Epidermal melanocyte (primary cell): ENCODE data around the gene MKNK1.

ENCODE experiments used
- DNase-seq: peaks from one replicate; pipeline ENCODE4 v3.0.0; 2011; ENCODE audit warnings: low spot score; ENCODE audit not compliant: insufficient read length

The MKNK1 gene

GRCh38 chr1:46562498-46562897, 41.6 kb downstream of the MKNK1 start:
- DNase-seq = no peak

DNA sequence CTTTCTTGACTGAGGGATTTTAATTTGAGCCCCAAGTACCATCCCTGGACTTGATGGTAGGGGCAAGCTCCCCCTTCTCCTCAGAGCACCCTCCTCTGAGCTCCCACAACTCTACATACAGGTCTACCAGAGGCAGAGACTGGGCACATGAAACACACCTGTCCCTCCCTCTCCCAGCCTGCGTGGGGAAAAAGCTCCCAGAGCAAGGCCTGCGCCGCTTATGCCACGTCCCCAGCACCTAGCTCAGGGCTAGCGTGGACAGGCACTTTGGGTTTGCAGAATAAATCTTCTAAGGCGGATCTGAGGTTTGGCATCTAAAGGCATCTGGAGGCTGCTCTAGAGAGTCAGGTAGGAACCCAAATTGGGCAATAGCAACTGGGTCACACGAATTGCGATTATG, 45.1 kb downstream of the MKNK1 start:
- DNase-seq = no peak

- no peak for DNase-seq
Observed at GRCh38 chr1:46558141-46558963, 45.7 kb downstream of the MKNK1 start.

- no peak for DNase-seq
Observed at GRCh38 chr1:46557403-46557802, 46.7 kb downstream of the MKNK1 start.

- no peak for DNase-seq
Observed at GRCh38 chr1:46556822-46557221, 47.2 kb downstream of the MKNK1 start.

DNA sequence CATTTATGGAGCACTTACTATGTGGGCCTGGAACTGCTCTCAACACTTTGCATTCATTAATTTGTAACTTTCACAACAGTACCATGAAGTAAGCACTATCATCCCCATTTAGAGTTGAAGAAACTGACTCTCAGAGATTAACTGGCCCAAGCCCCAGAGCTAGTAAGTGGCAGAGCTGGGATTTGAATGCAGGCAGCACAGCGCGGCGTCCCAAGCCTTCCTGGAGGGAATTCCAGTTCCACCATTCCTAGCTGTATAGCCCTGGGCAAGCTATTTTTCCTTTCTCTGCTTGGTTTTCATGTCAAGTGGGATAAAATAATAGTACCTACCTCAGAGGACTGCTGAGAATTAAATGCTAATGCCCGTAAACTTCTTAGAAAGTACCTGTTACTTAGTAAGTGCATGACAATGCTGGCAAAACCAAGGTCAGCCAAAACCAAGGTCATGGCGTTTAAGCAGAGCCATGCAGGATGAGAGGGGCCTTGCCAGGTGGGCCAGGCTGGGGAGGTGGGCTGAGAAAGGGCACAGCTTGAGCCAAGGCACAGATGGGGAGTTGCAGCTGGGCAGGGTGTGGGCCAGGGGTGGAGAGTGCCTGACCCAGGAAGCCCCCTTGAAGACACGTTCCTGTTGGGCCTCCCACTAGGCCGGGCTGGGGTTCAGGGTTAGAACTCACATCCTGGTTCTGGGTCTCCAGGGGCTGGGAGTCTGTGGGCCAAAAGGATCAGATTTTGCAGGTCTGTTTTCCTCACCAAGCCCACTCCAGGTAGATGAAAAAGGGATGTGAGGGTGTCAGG, 48.0 kb downstream of the MKNK1 start:
- no peak for DNase-seq

GRCh38 chr1:46554597-46555381, 49.3 kb downstream of the MKNK1 start:
- DNase-seq = no peak

DNA sequence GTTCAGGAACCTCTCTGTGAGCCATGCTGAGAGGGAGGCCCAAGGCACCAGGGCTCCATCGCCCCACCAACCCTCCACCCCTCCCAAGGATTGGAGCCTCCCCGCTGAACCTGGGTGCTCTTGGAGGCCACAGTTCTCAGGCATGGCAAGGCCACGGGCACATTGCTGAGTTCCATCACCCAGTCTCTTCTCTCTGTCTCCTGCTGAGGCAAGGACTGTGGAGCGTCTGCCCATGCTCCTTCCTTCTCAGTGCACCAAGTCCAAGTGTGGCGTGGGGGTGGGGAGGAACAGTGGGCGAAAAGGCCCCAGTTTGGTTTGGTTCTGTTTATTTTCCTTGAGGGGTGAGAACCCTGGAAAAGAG, 49.9 kb downstream of the MKNK1 start:
- DNase-seq = no peak

DNA sequence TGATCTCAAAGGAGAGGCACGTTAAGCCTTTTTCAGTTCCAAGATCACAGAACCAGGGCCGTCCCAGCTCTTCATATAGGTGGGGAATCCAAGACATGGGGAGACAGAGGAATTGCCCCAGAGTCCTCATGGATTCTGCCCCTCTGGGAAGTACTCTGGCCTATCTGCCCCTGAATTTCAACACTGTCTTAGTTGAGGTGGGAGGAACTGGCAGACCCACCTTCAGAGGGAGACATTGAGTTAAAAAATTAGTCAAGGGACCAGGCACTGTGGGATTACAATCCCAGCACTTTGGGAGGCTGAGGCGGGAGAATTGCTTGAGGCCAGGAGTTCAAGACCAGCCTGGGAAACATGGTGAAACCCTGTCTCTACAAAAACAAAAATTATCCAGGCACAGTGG, 50.6 kb downstream of the MKNK1 start:
- DNase-seq = no peak

- no peak for DNase-seq
Observed at GRCh38 chr1:46552357-46553237, 51.5 kb downstream of the MKNK1 start.

DNA sequence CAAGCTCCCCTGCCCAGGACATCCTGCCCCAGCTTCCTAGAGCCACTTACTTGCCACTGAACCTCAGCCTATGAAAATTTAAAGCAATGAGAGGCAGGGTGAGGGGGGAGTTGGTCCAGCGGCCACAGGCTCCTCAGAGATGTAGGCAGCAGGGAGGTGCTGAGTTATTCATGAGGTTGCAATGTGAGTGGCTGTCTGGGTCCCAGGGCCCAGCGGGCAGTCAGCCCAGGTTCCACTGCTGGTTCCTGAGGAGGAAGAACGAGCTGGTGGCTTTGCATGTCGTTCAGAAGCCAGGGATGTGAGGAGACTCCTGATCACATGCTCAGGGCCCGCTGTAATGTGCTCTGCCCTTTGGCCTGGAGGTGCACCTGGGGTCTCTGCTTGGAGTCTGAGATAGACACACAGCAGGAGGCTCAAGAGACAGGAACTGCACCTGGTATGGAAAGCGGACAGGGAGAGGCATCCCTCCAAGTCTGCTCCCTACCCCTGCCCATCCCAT, 52.4 kb downstream of the MKNK1 start, which contains the start of gene KNCN:
Gene KNCN, minus strand, starts transcription at position 51 of the 499 bp plus-strand sequence. CDS start 432 bp downstream, outside the sequence.
- no peak for DNase-seq

- DNase-seq = no peak
Observed at GRCh38 chr1:46550751-46551231, 53.3 kb downstream of the MKNK1 start.

DNA sequence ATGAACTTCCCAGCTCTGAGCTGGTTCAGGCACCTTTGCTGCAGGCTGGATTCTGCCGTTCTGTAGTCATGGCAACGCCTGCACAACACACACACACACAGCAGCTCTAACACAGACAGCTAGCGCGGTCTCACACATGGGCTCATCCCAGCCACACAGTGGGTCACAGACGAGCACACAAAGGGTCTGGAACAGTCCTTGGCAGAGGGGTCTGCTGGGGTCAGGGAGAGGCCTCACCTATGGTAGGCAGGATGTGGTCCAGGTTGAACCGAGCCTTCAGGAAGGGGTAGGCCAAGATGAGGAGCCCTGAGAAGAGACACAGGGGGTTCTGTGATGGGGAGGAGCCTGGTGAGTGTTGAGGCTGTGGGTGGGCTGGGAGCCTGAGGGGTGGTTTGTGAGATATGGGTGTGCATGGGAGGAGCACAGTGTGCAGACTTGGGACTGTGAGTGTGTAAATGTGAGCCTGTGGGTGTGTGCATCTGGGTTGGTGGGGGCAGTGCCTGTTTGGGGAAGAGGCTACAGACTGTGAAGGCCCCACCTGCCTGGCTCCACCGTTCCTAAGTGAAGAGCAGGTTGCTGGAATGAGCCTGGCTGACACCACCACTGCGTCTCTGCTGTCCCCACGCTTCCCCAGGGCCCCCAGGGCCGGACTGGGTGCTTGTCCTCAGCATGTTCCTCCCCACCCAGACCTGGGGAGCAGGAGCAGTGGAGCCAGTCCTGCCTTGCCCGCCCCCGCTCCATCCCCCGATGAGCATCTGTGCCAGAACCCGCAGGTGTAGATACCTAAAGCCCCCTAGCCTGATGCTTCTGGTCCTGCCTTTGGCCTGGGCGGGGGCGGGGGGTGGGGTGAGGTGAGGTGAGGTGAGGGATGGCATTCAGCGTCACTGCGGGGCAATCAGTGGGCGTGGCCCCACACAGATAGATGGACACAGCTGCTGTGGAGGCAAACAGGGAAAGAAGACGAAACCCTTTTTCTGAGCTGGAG, 54.1 kb downstream of the MKNK1 start:
- no peak for DNase-seq

DNA sequence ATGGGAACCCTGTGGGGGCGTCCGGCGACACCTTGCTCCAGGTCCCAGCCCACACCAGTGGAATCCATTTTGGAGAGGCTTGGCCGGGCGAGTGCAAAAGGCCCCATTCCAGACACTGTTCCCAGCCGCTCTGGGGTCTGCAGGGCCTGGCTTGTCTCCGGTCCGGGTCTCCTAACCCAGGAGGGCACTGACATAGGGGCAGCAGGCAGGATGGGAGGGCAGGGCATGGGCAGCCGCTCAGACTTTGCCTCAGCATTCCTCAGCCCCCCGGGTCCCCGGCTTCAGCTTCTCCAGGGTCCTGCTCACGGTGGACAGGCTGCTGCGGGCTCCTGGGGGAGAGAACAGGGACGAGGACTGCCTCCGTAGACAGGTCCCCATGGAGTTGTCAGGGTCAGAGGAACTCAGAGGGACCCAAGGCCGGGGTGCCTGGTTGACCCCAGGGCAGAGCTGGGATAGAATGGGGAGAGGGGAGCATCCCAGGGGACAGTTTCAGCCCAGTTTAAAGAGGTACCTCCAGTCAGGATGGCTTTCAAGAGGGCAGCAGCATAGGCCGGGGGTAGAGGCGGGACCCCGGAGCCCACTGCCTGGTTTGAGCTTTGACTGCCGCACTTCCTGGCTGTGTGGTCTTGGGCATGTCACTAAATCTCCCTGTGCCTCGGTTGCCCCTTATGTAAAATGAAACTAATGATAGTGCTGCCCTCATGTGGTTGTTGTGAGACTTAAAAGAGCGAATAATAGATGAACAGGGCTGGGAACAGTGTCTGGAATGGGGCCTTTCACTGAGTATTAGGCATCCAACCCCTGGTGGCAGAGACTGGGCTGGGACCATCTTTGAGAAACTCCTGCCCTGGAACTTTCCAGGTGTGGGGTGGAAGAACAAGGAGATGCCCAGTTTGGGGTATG, 56.3 kb downstream of the MKNK1 start:
- DNase-seq = no peak

DNA sequence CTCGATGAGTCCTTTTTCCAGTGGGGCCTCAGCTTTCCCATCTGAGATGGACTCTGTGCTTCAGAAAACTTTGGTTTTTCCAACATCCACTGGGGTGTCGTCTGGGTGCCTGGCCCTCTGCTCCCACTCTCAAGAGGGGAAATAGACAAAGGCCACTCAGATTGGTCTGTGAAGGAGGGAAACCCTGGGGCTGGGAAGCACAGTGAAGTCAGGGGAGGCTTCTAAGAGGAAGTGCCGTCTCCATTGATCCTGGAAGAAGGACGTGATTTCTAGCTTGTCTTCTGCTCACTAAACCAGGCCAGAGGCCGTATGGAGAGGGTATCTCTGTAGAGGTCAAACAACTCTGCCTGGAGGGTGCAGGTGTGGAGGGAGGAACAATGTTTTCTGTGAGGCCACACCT, 57.9 kb downstream of the MKNK1 start:
- DNase-seq = no peak

DNA sequence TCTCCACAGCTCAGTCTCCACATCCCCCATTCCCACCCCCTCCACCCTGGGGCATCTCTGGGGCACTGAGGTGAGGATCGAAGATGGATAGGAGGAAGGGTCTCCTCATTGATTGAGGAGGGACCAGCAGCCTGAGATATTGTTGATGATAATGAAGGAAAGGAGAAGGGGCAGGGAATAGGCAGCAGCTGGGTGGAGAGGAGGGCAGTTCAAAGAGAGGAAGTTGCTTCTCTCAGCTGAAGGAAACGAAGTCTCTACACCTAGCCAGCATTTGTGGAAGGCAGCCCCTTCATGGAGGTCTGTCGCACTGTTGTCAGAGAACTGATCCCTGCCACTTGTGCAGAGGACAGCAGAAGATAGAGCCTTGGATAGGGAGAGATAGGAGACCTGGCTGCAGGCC, 58.3 kb downstream of the MKNK1 start:
- DNase-seq = no peak

DNA sequence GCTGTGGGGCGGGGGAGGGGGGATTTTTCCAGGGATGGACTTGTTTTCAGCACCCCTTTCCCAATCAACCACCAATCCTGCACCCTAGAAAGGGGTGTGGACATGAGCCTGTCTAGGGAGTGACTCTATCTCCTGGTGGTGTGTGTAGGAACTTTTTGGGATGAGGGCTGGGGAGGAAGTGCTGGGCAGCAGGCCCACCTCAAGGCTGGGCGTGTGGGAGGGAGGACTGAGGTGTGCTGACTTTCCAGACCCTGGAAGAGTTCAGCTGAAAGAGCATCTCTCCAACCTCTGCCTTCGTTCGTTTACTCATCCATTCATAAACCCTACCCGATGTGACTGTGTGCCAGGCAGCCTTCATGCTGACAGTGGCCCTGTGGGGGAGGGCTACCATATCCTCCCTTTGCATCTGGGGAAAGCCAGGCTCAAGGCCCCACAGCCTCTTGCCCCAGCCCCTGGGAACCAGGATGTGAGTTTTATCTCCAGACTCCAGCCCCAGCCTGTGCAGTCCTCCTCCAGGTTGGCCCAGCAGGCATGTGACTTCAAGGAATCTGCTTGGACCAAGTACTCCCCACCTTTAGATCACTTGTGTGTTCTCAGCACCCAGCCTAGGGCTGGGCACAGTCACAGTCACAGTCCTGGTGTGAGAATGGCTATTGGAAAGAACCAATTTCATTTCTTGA, 59.4 kb downstream of the MKNK1 start:
- DNase-seq = no peak
